ENCODE data around the gene TMPRSS11F. TPM values are rescaled to one million over a fixed set of nuclear protein-coding genes. Genes with fewer than 3 reads are reported as not detected.
A peak's percentile ranks its signal among the peaks of the same experiment; 100 is the strongest.

The TMPRSS11F gene
- total RNA-seq (2012; rRNA removed) (not detected in 2 replicates), polyA plus RNA-seq (2012; rRNA removed) (not detected in 2 replicates), Bru-seq, nascent RNA (percentile 1 among the genes with signal in this experiment), BruChase-seq, experiment 1, labeled RNA remaining after a 6-hour chase (not detected), BruChase-seq, experiment 2, labeled RNA remaining after a 2-hour chase (percentile 1 among the genes with signal in this experiment)
- polyA plus RNA-seq (2012; cell fraction: cytosol; rRNA removed): not detected in 2 replicates
- polyA plus RNA-seq (2012; cell fraction: nucleus; rRNA removed; ENCODE audit: low replicate concordance): not detected in 2 replicates
- long read RNA-seq: 0 reads

DNA sequence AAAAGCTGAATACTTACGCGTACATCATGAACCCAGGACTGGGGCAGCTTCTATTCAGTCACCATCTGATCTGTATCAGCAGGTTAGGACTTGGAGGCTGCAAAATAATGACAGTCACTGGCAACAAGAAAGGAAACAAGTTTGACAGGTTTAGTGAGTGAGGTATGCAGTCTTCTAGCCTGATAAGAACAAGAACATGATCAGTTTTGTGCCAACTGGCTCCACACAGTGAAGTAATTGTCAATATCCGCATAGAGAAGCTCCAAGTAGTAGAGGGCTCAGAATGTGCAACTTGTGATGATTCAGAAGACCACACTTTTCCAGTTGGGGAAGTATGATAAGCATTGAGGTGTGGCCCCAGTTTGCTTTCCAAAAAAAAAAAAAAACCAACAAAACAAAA, at the start of gene TMPRSS11F:
Gene TMPRSS11F, minus strand, starts transcription at position 77 of the 400 bp plus-strand sequence. Its CDS starts 49 bp downstream, at position 28.
- dilution Hi-C loops (cut with HindIII; ENCODE audit: low sequenced_read_pairs, unreplicated experiment): no loop called here
- BruUV-seq (replicated peaks): no TSS peak

More for the DNA sequence above, at the start of gene TMPRSS11F:
- Histone ChIP-seq H3K4ac (ENCODE audit: low read depth, low read length) (no peak within 1 kb of the TSS), H3K4me3 (ENCODE audit: insufficient read depth, low read depth, low read length) (no peak within 1 kb of the TSS), H3K14ac (replicated peaks; ENCODE audit: low read depth, low read length) (no peak within 1 kb of the TSS), H2AK9ac (replicated peaks; ENCODE audit: low read depth, low read length, poor library complexity) (no peak within 1 kb of the TSS), H3K4me2 (ENCODE audit: low read depth, low read length) (no peak within 1 kb of the TSS), H4K8ac (ENCODE audit: low read depth in 2 of 2, low read length in 2 of 2) (no peak within 1 kb of the TSS), H3K9ac (ENCODE audit: low read depth, low read length) (no peak within 1 kb of the TSS), H3K9me3 (ENCODE audit: control insufficient read depth, insufficient read depth, low read length) (peaks cover 2% of the 10 kb centered on the region; the same call in 1 of the 2 replicates), H2AK5ac (ENCODE audit: low read depth, low read length) (no peak within 1 kb of the TSS), H2BK120ac (ENCODE audit: low read depth, low read length) (no peak within 1 kb of the TSS), H4K5ac (ENCODE audit: low read depth, low read length) (no peak within 1 kb of the TSS), H3K56ac (ENCODE audit: extremely low read depth, insufficient read depth, low read length) (no peak within 1 kb of the TSS), H3K36me3 (ENCODE audit: control insufficient read depth, insufficient read depth, low read length) (no peaks in the 10 kb centered on the region), H3K79me1 (ENCODE audit: low read depth in 1 of 2, low read length in 2 of 2) (no peaks in the 10 kb centered on the region), H3K27me3 (ENCODE audit: control insufficient read depth, insufficient read depth, low read length) (no peaks in the 10 kb centered on the region), H3K9me1 (ENCODE audit: insufficient read depth, low read length) (no peaks in the 10 kb centered on the region), H2BK15ac (ENCODE audit: low read depth, low read length) (no peak within 1 kb of the TSS), H3K23ac (ENCODE audit: low read depth, low read length) (no peak within 1 kb of the TSS), H3K18ac (ENCODE audit: low read depth, low read length) (no peak within 1 kb of the TSS), H3K4me1 (ENCODE audit: control insufficient read depth, insufficient read depth, low read length) (no peaks in the 10 kb centered on the region), H3K27ac (ENCODE audit: insufficient read depth, low read length) (no peak within 1 kb of the TSS), H2BK20ac (ENCODE audit: low read depth, low read length) (no peak within 1 kb of the TSS), H2AFZ (replicated peaks; ENCODE audit: low read length, poor library complexity) (no peak within 1 kb of the TSS), H2BK5ac (ENCODE audit: low read depth, low read length, poor library complexity, severe bottlenecking) (no peak within 1 kb of the TSS), H4K91ac (ENCODE audit: insufficient read depth, low read depth, low read length) (no peak within 1 kb of the TSS), H4K20me1 (ENCODE audit: insufficient read depth, low read length) (no peaks in the 10 kb centered on the region)
- ChIA-PET CTCF (no interaction called here), POLR2A (ENCODE audit: unreplicated experiment) (no interaction called here)
- DNase-seq: no peak
- in situ Hi-C loops (cut with MboI; ENCODE audit: low sequenced_read_pairs): no loop called here
- no peak for ATAC-seq (ENCODE audit: low read depth)
- intact Hi-C loops (cut with micrococcal nuclease): no loop called here
- 58% methylated on average over 2 of the region's 3 CpGs; no CpG with 5 or more reads in 1 of the 2 experiments for WGBS, 2 experiments (ENCODE audit: extremely low coverage in 2 of 2, insufficient read length in 1 of 2)
- TF ChIP-seq MAFK (IDR thresholded peaks at IDR 0.05; ENCODE audit: low read depth, low read length) (no peak), RCOR1 (IDR thresholded peaks at IDR 0.05; ENCODE audit: insufficient replicate concordance, low read length) (no peak), FOS (IDR thresholded peaks at IDR 0.05; ENCODE audit: low read depth, low read length) (no peak), MAZ (IDR thresholded peaks at IDR 0.05; ENCODE audit: borderline replicate concordance, low read depth, low read length) (no peak), CEBPB (IDR thresholded peaks at IDR 0.05; ENCODE audit: low read depth, low read length) (no peak)

Data from IMR-90 (cell line).